ENCODE results near the gene APBB2.

Gene APBB2

DNA sequence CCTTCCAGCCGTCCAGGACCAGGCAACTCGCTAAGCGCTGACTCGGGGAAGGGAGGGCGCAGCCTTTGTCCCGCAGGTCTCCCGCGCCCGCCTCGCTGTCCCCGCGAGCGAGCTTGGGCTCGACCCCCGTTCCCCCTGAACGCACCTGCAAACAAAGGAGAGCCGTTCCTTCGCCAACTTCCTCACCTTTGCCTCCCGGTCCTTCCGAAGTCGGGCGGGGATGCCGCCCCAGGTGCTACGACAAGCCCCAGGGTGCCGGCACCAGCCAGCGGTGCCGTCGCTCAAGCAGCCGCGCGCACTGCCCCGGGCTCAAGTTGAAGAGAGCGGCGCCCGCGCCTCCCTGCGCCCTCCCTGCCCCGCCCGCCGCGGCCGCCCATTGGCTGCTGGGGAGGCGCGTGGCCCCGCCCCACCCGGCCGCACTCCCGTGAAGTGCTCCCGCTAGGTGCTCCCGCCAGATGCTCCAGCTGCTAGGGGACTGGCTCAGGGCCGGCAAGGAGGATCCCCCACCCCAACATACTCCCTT lies 357.4 kb downstream of the APBB2 start:
- peak; percentile 80 for DNase-seq (ENCODE audit: low spot score)

DNA sequence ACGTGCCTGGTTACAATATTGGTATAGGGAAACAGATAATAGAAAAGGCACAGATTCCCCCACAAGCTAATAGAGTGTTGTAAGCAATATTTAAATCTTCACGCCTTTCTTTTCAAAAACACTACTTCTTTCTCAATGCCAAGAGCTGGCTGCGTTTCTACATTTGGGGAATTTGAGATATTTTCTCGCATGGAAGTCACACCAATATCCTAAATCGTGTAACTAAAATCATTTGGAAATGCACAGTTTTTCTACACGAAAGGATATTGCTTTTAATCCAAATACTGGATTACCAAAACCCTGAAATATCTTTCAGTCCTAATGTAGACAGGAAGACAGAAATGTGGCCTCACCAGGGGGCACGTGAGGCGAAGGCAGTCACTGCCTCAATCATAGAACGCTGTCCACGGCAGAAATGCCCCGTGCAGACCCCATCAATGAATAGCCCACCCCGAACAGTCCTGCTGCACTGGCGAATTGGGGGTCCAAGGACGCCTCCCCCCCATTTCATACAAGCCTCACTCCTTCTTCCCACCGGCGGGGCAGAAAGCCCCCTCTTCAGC lies 358.0 kb downstream of the APBB2 start:
- no peak for DNase-seq (ENCODE audit: low spot score)

DNA sequence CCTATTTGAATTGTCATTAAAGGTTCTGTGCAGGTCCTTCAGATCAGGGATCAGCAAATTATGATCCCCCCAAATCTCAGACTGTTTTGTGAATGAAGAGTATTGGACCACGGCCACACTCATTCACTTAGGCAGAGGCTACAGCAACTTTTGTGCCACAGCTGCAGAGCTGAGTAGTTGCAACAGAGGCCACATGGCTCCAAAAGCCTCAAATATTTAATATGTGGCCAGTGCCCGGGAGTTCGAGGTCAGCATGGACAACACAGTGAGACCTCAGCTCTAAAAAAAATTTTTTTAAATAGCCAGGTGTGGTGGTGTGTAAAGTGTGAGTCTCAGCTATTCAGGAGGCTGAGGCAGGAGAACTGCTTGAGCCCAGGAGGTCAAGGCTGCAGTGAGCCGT lies 363.8 kb downstream of the APBB2 start:
- DNase-seq (ENCODE audit: low spot score) = no peak

DNA sequence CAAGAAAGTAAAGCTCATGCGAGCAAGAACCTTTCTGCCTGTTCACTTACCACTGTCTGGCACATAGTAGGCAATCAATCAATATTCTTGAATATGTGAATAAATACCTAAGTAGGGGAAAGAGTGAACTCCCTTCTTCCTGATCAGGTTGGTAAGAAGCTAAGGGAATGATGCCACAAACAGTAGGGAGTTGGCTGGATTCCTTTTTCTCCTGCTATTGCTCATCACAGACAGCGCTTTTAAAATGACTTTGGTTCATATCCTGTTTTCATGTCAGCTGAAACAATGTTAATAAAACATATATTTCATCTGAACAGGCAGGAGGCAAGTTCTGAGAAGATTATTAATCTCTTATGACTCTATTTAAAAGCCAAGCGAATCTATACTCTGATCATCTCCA lies 365.4 kb downstream of the APBB2 start:
- no peak for DNase-seq (ENCODE audit: low spot score)

DNA sequence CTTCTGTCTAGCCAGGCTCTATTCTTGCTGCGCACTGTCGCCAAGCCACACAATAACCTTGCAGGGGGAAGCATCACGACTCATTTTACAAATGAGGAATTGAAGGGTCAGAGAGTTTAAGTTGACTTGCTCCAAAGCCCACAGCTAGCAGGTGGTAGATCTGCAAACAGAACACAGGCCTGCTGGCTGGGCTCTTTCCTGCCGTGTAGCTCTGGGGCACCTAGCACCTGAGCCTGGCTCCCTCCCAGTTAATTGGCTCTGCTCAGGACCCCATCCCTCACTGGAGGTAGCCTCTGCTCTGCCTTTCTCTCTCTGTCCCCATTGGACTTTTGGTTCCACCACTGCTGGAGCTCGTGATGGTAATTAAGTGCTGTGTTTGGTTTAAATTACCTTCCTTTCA lies 366.1 kb downstream of the APBB2 start:
- DNase-seq (ENCODE audit: low spot score) = no peak

DNA sequence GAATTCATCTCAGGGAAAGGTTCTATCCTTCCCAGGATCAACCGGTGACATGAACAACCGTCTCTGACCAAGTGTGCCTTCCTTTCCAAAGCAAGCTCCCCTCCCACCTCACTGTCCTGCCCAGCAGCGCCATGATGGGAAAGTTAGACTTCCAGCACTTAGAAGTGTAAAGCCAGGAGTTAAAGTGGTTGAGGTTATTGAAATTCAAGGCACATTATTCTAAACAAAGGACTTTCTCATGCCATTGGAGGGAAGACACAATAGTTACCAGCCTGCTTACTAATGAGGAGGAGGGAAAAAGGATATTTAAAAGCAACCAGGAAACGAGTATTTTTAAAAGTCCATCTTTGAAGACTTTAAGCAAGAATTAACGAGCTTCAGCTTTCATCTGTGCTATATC lies 367.8 kb downstream of the APBB2 start:
- peak; percentile 92 for DNase-seq (ENCODE audit: low spot score)

DNA sequence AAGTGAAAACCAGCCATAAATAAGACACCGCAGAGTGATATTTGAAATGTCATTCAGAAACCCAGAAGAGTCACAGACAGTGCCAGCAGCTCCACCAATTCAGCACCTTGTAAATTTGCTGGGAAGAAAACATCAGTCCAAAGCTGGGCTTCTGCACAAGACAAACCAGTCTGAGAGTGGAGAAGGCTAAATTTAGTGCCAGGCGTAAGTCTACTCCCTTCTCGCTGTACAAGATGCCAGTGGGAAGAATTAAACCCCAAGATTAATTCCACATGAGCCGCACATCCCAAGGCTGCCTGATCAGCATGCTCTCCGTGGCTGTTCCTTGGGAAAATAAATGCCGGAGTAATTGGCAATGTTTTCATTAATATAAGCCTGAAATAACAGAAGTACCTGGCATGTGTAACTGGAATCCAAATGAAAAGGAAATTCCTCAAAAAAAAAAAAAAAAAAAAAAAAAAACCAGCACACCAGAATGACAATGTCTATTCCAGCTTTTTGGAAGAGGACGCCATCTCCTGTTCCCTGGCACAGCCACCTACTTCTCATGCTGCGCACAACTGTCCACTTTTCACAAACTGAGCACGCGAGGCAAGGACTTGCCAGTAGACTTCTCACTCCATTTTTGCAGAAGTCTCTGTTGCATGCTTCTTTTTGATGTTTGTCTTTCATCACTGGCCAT lies 369.0 kb downstream of the APBB2 start:
- DNase-seq (ENCODE audit: low spot score) = peak; percentile 75

DNA sequence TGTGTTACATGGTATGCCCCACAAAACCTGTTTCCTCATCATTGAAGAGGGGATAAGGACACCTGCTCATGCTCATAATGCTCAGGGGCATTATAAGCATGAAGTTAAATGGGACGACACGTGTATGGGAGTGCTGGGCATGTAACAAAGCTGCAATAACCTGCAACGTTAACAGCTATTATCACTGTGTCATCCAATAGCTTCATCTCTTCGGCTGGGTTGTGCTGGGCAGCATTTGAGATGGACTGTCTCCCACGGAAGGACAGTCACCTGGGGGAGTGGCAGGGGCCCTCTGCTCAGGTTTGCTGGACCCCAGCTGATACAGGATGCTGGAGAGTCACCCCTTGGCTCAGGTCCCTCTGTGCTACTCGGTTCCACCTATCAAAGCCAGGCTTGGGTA lies 370.1 kb downstream of the APBB2 start:
- DNase-seq (ENCODE audit: low spot score) = no peak

DNA sequence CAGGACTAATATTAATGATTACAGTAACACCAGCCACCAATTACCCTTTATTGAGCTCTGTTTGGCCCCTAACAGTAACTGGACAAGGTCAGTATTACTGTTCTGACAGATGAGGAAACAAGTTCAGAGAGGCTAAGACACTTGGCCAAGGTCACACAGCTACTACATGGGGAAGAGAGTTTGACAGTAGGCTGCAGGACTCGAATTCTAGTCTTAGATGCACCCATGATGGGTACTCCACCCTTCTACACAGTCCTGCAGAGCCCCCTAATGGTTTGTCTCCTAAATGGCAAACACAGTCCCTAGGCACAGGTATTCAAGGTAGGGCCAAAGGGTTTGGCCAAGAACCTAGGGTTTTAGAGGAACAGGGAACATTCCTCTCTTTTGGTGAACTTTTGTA lies 370.6 kb downstream of the APBB2 start:
- DNase-seq (ENCODE audit: low spot score) = no peak

DNA sequence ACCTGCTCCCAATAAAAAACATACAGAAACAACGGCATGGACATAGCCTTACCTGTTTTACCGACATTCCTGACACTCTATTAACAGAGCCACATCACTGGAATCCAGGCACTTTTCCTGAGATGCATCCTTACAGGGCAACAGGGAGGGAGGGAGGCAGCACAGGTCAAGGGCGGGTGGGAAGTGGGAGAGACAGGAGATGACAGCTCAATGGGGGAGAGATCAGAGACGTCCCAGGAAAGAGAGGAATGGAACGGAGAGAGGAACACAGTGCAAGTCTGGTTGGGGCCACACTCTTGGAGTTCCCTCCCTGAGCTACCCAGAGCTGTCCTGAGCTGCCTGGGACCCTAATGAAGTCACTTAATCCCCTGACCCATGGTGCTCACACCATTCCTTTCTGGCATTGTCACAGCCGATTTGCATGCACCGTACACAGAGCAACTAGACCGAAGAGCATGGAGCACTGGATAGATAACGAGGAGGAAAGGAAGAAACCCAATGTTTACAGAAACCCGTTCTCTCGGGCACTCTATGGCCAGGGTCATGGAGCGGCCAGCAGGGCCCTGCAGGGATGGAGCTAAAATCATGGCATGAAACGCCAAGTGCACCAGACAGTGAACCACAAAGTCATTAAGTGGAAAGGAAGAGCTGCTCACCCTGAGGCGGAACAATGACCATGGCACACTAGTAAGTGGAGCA lies 371.5 kb downstream of the APBB2 start:
- DNase-seq (ENCODE audit: low spot score) = no peak

DNA sequence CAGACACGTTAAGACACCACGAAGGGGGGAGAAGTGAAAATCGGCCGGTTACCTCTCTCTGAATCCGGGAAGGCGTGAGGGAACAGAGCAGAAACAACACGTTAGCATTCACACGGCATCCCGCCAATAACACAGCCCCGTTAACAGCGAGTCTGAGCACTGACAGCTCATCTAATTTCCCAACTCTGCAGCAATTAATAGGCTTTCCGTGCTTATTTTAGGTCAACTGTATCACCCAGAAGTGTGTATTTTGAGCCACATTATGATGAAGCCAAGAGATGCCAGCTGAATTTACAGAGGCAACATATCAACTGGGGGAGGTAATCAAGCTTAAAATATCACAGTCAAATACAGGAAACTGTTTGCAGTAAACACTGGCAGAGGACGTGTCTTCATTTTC lies 372.0 kb downstream of the APBB2 start:
- DNase-seq (ENCODE audit: low spot score) = no peak

DNA sequence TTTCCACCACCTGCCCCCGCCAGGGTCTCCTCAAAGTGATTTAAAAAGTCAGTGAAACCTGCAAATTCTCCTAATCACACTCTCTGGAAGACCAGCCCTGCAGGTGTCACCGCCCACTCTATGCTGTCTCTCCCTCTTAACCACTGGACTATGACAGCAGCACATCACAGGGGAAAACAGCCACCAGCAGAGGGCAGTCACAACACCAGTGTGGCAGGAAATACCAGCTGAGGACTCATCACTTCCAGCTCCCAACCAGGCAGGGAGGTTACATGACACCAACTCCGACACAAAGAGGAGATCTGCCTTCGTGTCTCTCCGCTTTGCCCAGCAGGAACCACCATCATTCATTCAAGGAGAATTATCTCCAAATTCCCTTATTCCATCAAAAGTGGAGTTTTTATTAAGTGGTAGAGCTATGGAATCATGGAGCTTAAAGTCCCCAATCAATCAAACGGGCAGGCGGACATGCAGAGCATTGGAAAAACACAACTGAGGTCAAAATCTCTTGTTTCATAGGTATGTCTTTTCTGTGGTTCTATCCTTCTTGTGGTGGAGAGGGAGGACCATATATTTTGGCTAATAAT lies 373.3 kb downstream of the APBB2 start:
- DNase-seq (ENCODE audit: low spot score) = peak; percentile 85

DNA sequence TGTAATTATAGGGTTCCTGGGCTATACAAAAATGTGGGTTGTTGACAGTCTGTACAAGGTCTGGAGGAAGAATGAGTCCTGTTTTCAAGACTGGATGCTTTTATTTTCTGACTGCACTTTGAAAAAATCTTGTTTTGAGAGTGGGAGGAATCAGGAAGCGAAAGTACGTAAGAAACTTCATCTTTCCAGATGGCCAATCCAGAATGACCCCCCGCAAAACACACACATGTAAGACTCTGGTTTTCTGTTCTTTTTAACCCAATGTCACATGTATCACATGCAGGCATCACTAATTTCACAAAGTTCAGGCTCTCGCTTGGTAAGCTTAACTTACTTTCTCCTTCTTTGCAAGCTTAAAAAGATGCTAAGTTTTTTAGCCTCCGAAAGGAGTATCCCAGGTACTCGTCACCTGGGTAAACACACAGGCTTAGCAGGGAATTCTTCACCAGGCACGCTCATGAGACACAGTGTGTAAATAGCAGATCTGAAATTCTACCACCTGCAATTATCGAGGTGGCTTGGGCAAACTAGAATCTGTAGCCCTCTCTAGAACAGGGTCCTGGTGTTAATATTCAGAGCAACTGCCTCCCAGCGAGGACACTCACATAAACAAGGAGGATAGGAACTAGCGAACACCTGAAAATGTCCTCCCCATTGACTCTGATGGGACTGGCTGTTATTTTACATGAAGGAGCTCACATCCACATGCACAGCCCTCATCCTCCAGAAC lies 373.9 kb downstream of the APBB2 start:
- DNase-seq (ENCODE audit: low spot score) = no peak

DNA sequence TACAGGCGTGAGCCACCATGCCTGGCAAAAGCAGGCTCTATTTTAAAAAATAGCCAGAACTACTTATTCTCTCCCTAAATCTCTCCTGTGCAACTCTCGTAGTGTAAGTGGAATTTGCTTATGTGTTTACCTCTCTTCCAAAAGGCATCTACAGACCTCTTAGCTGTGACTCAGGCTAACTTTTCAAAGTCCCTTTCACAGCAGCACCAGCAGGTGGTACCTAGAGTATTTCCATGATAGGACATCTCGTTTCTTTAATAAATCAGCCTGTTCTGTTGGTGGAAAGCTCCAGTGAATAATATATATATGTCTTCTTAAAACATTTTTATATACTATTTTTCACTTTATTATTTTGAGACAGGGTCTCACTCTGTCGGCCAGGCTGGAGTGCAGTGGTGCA lies 375.6 kb downstream of the APBB2 start:
- DNase-seq (ENCODE audit: low spot score) = no peak

DNA sequence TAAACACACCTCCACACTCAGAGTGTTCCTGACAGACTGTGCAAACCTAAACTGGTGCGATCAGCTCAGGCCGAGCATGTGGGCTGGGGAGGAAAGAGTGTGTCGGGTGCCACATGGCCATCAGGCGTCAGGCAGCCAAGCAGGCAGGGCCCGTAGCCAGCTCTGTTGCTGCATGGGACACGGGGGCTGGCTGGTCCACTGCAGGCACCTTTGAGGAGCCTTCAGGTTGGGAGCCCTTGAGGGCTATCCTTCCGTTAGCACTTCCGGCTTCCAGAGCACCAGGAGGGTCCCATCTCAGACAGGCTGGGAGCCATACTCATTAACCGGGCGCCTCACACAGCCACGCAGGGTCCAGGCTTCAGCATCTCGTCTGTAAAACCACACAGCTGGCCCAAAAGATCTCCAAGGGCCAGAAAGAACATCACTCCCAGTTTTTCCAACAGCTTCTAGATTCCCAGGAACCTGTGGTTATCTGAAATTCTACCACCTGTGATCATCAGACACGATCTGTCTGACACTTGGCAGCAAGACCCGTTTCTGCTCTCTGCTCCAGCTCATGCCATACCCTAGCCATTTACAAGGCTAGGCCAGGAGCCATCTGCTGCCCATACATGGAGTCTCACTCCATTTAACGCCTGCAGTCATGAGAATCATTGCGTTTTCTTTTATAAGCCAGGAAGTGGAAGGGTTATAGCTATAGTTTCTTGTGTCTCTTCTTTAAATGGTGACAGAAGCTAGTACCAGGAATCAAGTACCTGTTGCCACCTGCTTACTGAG lies 377.1 kb downstream of the APBB2 start:
- DNase-seq (ENCODE audit: low spot score) = no peak

DNA sequence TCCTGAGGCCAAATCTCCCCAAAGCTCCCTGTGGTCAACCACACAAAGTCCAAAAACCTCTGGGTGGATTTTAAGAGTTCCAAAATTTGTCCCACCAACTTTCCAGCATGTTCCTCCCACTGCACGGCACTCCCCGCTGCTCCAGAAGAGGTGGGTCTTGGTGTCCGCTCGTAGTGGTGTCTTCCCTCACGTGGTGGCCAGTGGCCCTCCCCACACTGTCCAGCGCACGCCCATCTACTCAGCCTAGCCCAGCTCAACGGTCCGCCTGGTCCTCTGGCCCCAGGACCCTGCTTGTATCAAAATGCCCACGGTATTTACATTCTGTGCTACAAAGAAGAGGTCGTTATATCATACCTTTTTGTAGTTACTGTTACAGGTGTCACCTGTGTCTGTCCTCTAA lies 381.1 kb downstream of the APBB2 start:
- no peak for DNase-seq (ENCODE audit: low spot score)

DNA sequence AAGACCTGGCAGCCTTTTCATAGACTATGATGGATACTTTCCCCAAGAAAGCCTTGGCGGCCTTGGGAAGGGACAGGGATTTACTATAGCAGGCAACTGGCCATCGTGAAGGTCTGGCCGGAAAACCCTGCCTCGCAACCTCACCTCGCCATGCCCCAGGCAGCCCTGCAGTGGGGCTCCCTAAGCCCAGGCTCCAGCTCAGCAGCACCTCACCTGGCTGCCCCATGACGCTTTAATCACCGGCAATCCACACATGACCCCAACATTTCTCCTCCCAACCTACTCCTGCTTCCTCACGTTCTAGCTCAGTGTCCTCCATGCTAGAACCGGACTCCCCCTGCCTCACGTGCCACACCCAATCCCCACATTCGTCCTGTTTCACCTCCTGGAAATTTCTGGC lies 382.2 kb downstream of the APBB2 start:
- DNase-seq (ENCODE audit: low spot score) = no peak

DNA sequence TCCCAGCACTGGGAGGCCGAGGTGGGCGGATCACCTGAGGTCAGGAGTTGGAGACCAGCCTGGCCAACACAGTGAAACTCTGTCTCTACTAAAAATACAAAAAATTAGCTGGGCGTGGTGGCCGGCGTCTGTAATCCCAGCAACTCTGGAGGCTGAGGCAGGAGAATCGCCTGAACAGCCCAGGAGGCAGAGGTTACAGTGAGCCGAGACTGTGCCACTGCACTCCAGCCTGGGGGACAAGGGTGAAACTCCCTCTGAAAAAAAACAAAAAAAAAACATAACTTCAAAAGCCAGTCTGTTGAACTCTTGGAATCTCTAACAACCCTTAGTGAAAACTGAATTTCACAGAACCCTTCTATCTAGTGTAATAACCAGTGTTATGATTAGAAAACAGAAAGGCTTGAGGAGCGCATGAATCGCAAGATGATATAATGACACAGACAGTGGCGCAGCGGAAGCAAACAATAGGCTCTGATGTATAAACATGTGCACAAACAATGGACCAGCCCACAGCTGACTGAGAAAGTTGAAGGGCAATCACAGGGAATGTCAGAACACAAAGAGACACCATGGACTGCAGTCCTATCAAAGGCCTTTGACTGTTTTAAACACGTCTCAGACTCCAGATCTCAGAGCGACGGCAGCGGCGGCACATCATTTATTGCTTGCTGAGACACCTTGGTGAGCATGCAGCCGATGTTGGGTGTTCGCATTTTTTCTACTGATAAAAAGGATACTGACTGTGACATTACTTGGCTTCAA lies 383.0 kb downstream of the APBB2 start:
- peak; percentile 86 for DNase-seq (ENCODE audit: low spot score)

DNA sequence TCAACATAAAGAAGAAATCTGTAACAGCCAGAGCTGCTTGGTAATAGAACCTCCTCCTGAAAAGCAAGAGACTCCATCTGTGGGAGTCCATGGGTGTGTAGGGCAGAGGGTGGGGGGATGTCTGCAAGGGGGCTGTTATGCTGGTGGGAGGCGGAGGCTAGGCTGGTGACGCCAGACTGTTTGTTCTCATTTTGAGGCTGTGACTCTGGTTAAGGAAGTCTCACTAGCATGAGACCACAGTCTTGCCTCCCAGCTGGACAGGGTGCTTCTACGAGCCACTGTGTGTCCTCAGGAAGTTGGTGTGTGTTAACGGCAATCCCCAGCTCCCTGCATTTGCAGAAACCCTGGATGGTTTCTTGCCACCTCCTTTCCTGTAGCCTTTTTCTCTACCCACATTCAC lies 384.8 kb downstream of the APBB2 start:
- no peak for DNase-seq (ENCODE audit: low spot score)

DNA sequence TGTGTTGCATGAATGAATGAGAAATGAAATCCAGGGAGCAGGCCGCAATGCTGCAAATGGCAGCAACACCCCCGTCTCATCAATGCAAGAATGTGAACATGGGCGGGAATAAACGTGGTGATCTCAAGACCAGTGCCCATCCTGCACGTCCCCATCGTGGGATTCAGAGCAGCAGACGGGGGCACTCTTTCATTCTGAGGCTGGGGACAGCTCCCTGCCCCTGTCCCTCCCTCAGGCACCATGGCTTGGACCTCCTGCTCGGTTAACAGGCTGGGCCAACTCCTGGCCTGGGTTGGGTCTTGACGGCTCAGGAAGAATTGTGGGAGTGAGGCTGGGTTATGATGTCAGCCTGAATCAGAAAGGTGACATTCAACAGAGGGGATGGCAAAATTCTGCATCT lies 385.7 kb downstream of the APBB2 start:
- no peak for DNase-seq (ENCODE audit: low spot score)

DNA sequence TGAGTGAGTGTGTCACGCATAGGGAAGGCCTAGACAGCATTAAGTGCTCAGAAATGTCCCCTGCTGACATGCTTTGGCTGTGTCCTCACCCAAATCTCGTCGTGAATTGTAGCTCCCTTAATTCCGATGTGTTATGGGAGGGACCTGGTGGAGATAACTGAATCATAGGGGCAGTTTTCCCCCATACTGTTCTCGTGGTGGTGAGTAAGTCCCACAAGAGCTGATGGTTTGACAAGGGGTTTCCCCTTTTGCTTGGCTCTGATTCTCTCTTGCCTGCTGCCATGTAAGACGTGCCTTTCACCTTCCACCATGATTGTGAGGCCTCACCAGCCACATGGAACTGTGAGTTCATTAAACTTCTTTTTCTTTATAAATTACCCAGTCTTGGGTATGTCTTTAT lies 386.6 kb downstream of the APBB2 start:
- no peak for DNase-seq (ENCODE audit: low spot score)
